Effector CD8-positive, alpha-beta T cell (primary cell): ENCODE data around the gene EML2.

Source experiments
- DNase-seq: peaks from one replicate; lab custom pipeline; 2025; lab: John Stamatoyannopoulos, UW

Gene EML2

DNA sequence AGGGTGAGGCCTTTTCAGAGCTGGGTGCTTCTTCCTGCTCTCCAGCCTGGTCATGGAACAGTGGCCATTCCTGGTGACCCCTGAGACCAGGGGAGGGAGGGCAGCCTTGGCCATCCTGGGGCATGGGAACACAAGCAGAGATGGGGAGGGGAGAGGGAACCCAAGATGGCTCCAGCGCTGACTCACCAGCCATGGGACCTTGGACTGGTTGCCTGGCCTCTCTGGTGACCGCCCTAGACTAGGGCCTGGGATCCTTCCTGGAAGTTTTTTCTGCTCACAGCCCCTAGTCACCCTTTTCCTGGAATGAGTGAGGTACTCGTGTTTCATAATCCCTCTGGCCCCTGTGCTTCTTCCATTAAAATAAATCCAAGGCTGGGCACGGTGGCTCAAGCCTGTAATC is 51.3 kb downstream of the EML2 start:
- DNase-seq = no peak

GRCh38 chr19:45585158-45585577 is 54.0 kb downstream of the EML2 start:
- no peak for DNase-seq

DNA sequence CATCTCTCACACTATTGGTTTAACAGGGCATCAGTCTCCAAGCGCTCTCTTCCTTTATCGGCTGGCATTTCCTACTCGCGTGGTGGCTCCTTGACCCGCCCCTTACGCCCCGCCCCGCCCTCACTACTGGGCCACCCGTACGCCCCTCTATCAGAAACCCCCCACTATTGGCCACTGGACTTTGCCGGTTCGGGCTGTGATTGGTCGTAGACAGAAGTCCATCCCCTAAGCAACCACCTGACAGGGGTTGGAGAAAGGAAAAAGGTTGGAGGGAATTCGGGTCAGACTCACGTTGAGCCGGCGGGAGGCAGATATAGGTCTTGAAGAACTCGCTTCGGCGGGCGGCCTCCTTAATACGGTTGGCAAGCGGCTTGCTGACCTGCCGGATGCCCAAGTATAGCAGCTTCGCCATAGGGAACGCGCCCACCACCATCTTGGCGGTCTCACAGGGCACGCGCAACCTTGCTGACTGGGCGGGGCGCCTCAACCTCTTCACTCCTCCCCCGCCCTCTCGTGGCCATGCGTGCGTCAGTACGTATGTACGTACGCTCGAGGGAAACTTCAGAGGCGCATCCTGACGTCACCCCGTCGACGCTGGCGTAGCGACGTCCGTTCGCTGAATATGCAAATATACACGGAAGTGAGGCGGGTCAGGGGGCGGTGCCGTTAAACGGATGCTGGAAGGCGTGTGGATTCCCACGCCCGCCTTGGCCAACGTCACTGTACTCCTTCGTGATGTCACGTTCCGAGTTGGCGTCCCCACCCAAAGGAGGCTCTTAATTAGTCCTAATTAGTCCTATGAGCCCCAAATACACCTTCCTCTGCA is 54.7 kb downstream of the EML2 start, which contains the start of gene OPA3:
Gene OPA3, minus strand, starts transcription at position 471 of the 826 bp plus-strand sequence. Its CDS starts 38 bp downstream, at position 433.
- DNase-seq = peak; percentile 98

GRCh38 chr19:45581576-45581975 is 57.6 kb downstream of the EML2 start:
- no peak for DNase-seq

GRCh38 chr19:45578861-45579260 is 60.3 kb downstream of the EML2 start:
- DNase-seq = no peak

DNA sequence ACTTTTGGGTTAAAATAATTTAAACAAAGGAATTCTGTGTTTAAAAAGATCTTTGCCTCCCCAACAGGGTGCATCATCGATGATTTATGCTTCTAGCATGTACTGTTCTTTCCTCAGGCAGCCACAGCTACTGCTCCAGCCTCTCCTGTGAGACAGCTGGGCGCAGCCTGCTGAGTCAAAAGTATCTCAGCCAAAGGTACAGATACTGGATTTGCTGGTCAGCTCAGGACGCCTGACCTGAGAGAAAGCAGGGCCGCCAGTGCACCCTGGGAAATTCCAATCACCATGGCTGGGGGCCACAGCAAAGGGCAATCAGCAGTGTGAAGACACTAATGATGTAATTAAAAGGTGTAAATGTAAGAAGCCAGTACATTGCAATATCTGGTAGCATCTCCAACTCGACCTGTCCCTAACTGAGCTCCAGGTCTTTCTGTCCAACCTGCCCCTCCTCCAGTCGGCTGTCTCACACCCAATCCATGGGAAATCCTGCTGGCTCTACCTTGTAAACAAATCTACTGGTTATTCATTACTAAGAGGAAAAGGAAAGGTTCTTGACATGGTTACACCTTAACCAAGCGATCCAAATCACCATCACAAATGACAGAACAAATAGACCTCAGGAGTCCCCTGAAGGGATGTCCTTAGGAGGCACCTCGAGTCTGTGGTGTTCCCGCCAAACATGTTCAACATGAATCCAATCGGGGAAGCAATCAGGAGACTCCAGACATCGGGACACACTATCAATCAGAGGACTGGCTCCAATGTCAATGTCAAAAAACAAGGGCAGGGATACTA is 61.9 kb downstream of the EML2 start:
- no peak for DNase-seq

GRCh38 chr19:45576682-45577081 is 62.5 kb downstream of the EML2 start:
- no peak for DNase-seq

- DNase-seq = no peak
These were observed 64.0 kb downstream of the EML2 start for GRCh38 chr19:45575216-45575615.

GRCh38 chr19:45574526-45574925 is 64.7 kb downstream of the EML2 start:
- no peak for DNase-seq

DNA sequence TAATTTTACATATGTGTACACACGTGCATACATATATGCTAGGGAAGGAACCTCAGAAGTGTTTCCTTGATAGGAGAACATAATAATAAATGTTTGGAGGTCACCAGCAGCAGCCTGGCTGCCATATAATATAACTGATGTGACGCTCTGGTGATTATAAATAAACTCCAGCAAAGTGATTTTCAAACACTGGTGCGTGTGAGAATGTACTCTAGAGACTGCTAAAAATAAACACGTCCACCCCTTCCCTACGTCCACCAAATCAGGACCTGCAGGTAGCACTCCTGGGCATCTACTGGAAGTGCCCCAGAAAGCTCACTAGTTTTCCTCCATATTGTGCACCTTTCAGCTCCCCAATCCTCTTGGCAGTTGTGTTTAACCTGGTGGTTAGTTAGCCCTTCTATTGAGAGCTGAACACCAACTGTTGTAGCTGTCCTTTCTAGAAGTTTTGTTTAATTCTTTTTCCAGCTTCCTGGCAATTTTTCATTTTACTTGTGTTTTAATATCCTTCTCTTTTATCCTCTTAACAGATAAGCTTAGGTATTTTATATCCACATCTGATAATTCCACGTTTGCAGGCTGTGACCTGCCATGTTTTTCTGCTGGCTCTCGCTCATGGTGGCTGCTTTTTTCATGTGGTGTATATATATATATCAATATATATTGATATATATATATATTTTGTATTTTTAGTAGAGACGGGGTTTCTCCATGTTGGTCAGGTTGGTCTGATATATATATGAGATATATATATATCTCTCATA is 67.6 kb downstream of the EML2 start:
- no peak for DNase-seq

GRCh38 chr19:45569619-45570421 is 69.4 kb downstream of the EML2 start:
- DNase-seq = peak; percentile 39

DNA sequence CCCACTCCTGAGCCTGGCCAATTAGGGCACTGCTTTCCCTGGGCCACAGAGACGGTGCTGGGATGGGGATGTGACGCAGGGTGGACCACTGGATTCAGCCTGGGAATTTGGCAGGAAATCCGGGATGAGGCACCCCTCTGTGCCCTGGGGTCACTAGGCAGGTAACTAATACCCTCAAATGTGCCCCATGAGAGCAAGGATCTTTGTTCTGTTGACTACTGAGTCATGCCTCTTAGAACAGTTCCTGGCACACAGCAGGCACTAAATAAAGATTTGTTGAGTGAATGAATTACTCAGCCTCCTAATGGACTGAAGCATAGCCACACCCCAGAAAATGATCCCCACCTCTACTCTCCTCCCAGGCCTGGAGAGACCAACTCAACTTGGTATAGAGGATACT is 70.5 kb downstream of the EML2 start:
- DNase-seq = no peak

DNA sequence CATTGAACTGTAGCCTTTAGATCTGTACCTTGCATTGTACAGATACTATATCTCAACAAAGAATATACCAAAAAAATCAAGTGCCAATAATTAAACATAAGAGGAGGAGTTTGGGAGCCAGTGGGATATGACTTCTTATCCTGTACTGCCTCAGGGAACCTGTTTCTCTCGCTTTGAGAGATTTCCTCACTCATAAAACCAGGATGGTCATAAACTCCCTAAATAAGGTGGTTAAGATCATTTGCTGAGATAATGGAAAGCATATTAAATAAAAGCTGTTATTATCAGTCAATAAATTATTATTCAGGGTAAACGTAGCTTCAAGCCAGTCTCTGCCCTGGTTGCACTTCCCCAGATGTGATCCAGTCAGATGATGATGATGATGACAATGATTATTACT is 71.6 kb downstream of the EML2 start:
- DNase-seq = no peak

DNA sequence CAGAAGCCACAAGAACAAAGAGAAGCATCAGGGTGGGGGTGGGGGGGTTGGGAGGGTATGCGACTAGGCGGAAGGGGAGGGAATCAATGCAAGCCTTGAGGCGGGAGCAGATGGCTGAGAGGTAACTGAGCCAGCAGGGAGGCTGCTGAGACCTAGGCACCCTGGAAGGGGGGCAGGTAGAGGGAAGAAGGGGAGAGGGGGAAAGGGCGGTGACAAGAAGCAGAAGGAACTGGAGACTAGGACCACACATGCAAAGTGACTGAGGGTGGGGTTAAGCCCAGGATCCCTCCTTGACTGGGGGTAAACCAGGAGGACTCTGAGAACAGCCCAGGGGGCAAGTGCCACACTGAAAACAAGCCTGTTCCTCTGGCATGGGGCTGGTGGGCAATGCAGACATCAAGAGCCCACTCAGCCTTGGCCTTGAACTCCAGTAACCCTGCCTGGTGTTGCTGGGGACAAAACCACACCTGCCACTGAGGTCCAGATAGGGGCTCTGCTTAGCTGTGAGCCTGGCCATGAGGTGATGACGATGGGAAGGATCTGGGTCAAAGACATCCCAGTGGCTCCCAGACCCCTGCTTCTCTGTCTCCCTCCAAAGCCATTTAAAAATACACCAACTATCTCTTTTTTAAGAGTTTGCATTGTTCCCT is 74.9 kb downstream of the EML2 start:
- DNase-seq = no peak

- no peak for DNase-seq
These were observed 78.5 kb downstream of the EML2 start for GRCh38 chr19:45560686-45561085.

GRCh38 chr19:45560038-45560437 is 79.2 kb downstream of the EML2 start:
- DNase-seq = no peak
